Endothelial cell of umbilical vein (primary cell): ENCODE measurements around the gene TAPBP. TPM values are rescaled to one million over a fixed set of nuclear protein-coding genes. Genes with fewer than 3 reads are reported as not detected.

Experiments
- BruUV-seq: library from RNA; stranded (reverse); fragments of 400-500 nt; replicated peaks from 2 replicates; lab custom pipeline; 2021; lab: Mats Ljungman, UMichigan
- CTCF ChIA-PET: fragments of 300-600, 350-600 bp; sonication (Branson Sonifier 250); formaldehyde crosslinking; loops from one replicate; lab custom pipeline; 2021; ENCODE audit warnings: antibody characterized with exemption, inconsistent platforms; lab: Charles Lee
- POLR2A ChIA-PET: fragments of 300-600, 350-600 bp; sonication (Branson Sonifier 250); formaldehyde crosslinking; loops from one replicate; lab custom pipeline; 2021; ENCODE audit warnings: antibody characterized with exemption, inconsistent platforms; lab: Charles Lee
- DNase-seq: peaks from one replicate; pipeline ENCODE4 v3.0.0-alpha.2; 2011; ENCODE audit warnings: low read depth, low spot score
- FAIRE-seq: peaks from 2 replicates; lab custom pipeline; 2011; peaks lifted over from hg19 to GRCh38; lab: Jason Lieb, UNC
- H2AFZ ChIP-seq: 2 replicates; pipeline ENCODE4 v1.6.0; 2012; ENCODE audit warnings: low read depth, low read length, control low read depth, inconsistent platforms
- H3K27ac ChIP-seq: 2 replicates; pipeline ENCODE4 v1.5.1; 2011; ENCODE audit warnings: low read depth, mild to moderate bottlenecking, control low read depth, low read length, moderate library complexity; ENCODE audit not compliant: insufficient read depth
- H3K27me3 ChIP-seq, 2 experiments: 2 replicates each; pipeline versions ENCODE4 v1.6.0 to v1.6.1; 2011; ENCODE audit warnings: low read length in 2 of 2, mixed read lengths in 1 of 2; ENCODE audit not compliant: control insufficient read depth in 2 of 2, insufficient read depth in 2 of 2
- H3K36me3 ChIP-seq, 2 experiments: 2 replicates in 1 of 2; 3 replicates in 1 of 2; pipeline ENCODE4 v1.5.1; 2011; ENCODE audit warnings: low read length in 2 of 2, mild to moderate bottlenecking in 1 of 2, moderate library complexity in 1 of 2; ENCODE audit not compliant: control insufficient read depth in 2 of 2, insufficient read depth in 2 of 2; ENCODE audit errors: extremely low read depth in 1 of 2
- H3K4me1 ChIP-seq: 3 replicates; pipeline ENCODE4 v1.5.1; 2011; ENCODE audit warnings: mild to moderate bottlenecking, low read length; ENCODE audit not compliant: control insufficient read depth, insufficient read depth; ENCODE audit errors: extremely low read depth
- H3K4me2 ChIP-seq: 2 replicates; pipeline ENCODE4 v1.6.1; 2011; ENCODE audit warnings: low read length, control low read depth, mixed read lengths; ENCODE audit not compliant: insufficient read depth
- H3K4me3 ChIP-seq, 3 experiments: fragments of 200-600 bp in 1 of 3; sonication (generic), shearing (Covaris generic) in 1 of 3; replicated peaks in 1 of 3; 2 replicates each; pipeline ENCODE4 v1.5.1; 2011 to 2016; ENCODE audit warnings: control low read depth in 3 of 3, low read length in 3 of 3, mild to moderate bottlenecking in 2 of 3, inconsistent platforms in 1 of 3, low read depth in 1 of 3, moderate library complexity in 1 of 3; ENCODE audit not compliant: insufficient read depth in 1 of 3
- H3K79me2 ChIP-seq: 2 replicates; pipeline ENCODE4 v1.6.0; 2012; ENCODE audit warnings: low read length, inconsistent platforms; ENCODE audit not compliant: control insufficient read depth, insufficient read depth
- H3K9ac ChIP-seq: replicated peaks from 2 replicates; pipeline ENCODE3; 2011; ENCODE audit warnings: low read length, control low read depth; ENCODE audit not compliant: insufficient read depth; ENCODE audit errors: extremely low read depth
- H3K9me1 ChIP-seq: replicated peaks from 3 replicates; pipeline ENCODE4 v1.6.0; 2011; ENCODE audit warnings: mild to moderate bottlenecking, low read length; ENCODE audit not compliant: control insufficient read depth, insufficient read depth; ENCODE audit errors: extremely low read depth
- H3K9me3 ChIP-seq: replicated peaks from 2 replicates; pipeline ENCODE4 v1.5.1; 2012; ENCODE audit warnings: low read length, inconsistent platforms; ENCODE audit not compliant: control insufficient read depth, insufficient read depth
- H4K20me1 ChIP-seq: replicated peaks from 2 replicates; pipeline ENCODE3; 2011; ENCODE audit warnings: mild to moderate bottlenecking, low read length; ENCODE audit not compliant: control insufficient read depth, insufficient read depth; ENCODE audit errors: extremely low read depth
- EZH2 ChIP-seq: IDR thresholded peaks from 2 replicates; pipeline ENCODE4 v1.6.1; 2012; ENCODE audit warnings: borderline replicate concordance, low read depth, mild to moderate bottlenecking, moderate library complexity, low read length, inconsistent platforms; ENCODE audit not compliant: severe bottlenecking
- FOS ChIP-seq: IDR thresholded peaks from 2 replicates; pipeline ENCODE4 v1.6.1; 2011; ENCODE audit warnings: mild to moderate bottlenecking, low read length, moderate library complexity, borderline replicate concordance; ENCODE audit not compliant: insufficient read depth
- GATA2 ChIP-seq: IDR thresholded peaks from 2 replicates; pipeline ENCODE4 v1.7.0; 2011; ENCODE audit warnings: low read depth, mild to moderate bottlenecking, moderate library complexity, mixed read lengths, low read length; ENCODE audit not compliant: insufficient read length, insufficient read depth
- JUN ChIP-seq: IDR thresholded peaks from 2 replicates; pipeline ENCODE4 v1.6.1; 2011; ENCODE audit warnings: borderline replicate concordance, low read depth; ENCODE audit not compliant: insufficient read length, insufficient read depth
- MYC ChIP-seq: IDR thresholded peaks from one replicate; pipeline ENCODE4 v1.6.1; 2011; ENCODE audit warnings: mild to moderate bottlenecking, low read depth, low read length
- POLR2AphosphoS5 ChIP-seq: IDR thresholded peaks from 2 replicates; pipeline ENCODE4 v1.6.1; 2012; ENCODE audit warnings: low read depth, mild to moderate bottlenecking, control low read depth, low read length, moderate library complexity; ENCODE audit not compliant: insufficient read depth
- dilution Hi-C: fragments of 300-500 bp; cut with MboI; formaldehyde crosslinking; loops from one replicate; pipeline ENCODE4 v1.15.0; 2019; ENCODE audit warnings: low sequenced_read_pairs; ENCODE audit not compliant: extremely low pct_ligation_motif_present
- intact Hi-C: fragments of 100-400 bp; cut with micrococcal nuclease; formaldehyde crosslinking; loops from one replicate; pipeline ENCODE4 v1.10.0; 2022
- polyA plus RNA-seq, 4 experiments: library from polyadenylated mRNA; depleted of rRNA in 3 of 4; stranded (reverse) in 3 of 4; unstranded in 1 of 4; fragments of >200 nt; gene quantifications; 2 replicates each; pipeline versions ENCODE4 v1.2.1 to v1.2.3, GENCODE V29; 2011 to 2012; ENCODE audit warnings: missing spikeins in 1 of 4
- total RNA-seq: library from RNA; stranded (reverse); gene quantifications from 2 replicates; pipeline ENCODE4 v1.2.3, GENCODE V29; 2021
- TF ChIP-seq, protein P1 (sequence below), 2 donors: IDR thresholded peaks; 1 replicate in 1 of 2; 2 replicates in 1 of 2; pipeline ENCODE4 v1.5.1; 2011; ENCODE audit warnings: low read length in 2 of 2, mild to moderate bottlenecking in 2 of 2, moderate library complexity in 2 of 2, control low read depth in 1 of 2, inconsistent platforms in 1 of 2, low read depth in 1 of 2; ENCODE audit not compliant: insufficient read depth in 1 of 2; ENCODE audit errors: extremely low read depth in 1 of 2
- TF ChIP-seq, protein P2 (sequence below): IDR thresholded peaks from 2 replicates; pipeline ENCODE4 v1.6.1; 2011; ENCODE audit not compliant: insufficient read depth, insufficient read length

Gene TAPBP
- total and polyA plus RNA-seq, 2 donors (not counting 3 experiments of a cell fraction or from before 2014, with no cell fraction given): 69.6 to 98.0 TPM

- Histone ChIP-seq H3K36me3 (peaks cover 5 to 22% of the 10 kb centered on the region in 2 experiments), H3K4me2 (no peak overlapping the region)
Observed at GRCh38 chr6:33317419-33317668, 3.5 kb upstream of the TAPBP start.

More at GRCh38 chr6:33317419-33317668, 3.5 kb upstream of the TAPBP start:
- no peaks in the 10 kb centered on the region for H4K20me1 ChIP-seq
- no peak overlapping the region for H2AFZ ChIP-seq
- H3K9ac ChIP-seq: no peak overlapping the region
- DNase-seq (peak; percentile 25), FAIRE-seq (no peak)
- no peaks in the 10 kb centered on the region for H3K9me1 ChIP-seq
- ChIA-PET CTCF (interaction anchor here (0.8 to 1.8 kb wide), 7 partner anchors 9 to 464 kb away, joined by 3 to 17 read pairs (median 3); partner anchors contain the start of genes B3GALT4, PFDN6, RGL2 and TAP1), POLR2A (interaction anchor here (0.6 to 1.4 kb wide), 9 partner anchors 11 to 470 kb away, joined by 3 to 10 read pairs (median 4); partner anchors contain the start of genes RGL2, RPS18 and VPS52)
- peaks cover 41% of the 10 kb centered on the region for H3K79me2 ChIP-seq
- dilution Hi-C loops (no loop called here), intact Hi-C loops (loop anchor here (10.0 kb wide), 1 partner anchor 257 kb away; no protein-coding TSS in a partner anchor)
- peaks cover 57% of the 10 kb centered on the region for H3K4me1 ChIP-seq
- no peaks in the 10 kb centered on the region for H3K9me3 ChIP-seq
- H3K27me3 ChIP-seq: no peaks in the 10 kb centered on the region
- BruUV-seq: no TSS peak
- peak overlapping the region in 1 of 3 experiments; percentile 60 for H3K4me3 ChIP-seq
- no peak for TF ChIP-seq EZH2
- no peak for TF ChIP-seq MYC
- no peak for TF ChIP-seq FOS
- TF ChIP-seq POLR2AphosphoS5: no peak
- TF ChIP-seq, protein P1, sequence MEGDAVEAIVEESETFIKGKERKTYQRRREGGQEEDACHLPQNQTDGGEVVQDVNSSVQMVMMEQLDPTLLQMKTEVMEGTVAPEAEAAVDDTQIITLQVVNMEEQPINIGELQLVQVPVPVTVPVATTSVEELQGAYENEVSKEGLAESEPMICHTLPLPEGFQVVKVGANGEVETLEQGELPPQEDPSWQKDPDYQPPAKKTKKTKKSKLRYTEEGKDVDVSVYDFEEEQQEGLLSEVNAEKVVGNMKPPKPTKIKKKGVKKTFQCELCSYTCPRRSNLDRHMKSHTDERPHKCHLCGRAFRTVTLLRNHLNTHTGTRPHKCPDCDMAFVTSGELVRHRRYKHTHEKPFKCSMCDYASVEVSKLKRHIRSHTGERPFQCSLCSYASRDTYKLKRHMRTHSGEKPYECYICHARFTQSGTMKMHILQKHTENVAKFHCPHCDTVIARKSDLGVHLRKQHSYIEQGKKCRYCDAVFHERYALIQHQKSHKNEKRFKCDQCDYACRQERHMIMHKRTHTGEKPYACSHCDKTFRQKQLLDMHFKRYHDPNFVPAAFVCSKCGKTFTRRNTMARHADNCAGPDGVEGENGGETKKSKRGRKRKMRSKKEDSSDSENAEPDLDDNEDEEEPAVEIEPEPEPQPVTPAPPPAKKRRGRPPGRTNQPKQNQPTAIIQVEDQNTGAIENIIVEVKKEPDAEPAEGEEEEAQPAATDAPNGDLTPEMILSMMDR (IDR thresholded peaks at IDR 0.05; ENCODE audit: extremely low read depth in 1 of 2, insufficient read depth in 1 of 2, low read depth in 1 of 2, low read length in 2 of 2): no peak
- TF ChIP-seq, protein P2, sequence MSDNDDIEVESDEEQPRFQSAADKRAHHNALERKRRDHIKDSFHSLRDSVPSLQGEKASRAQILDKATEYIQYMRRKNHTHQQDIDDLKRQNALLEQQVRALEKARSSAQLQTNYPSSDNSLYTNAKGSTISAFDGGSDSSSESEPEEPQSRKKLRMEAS: no peak
- no peak for TF ChIP-seq GATA2
- TF ChIP-seq JUN: no peak
- no peak overlapping the region for H3K27ac ChIP-seq
